ENCODE results near the gene NPAS4. TPM values are rescaled to one million over a fixed set of nuclear protein-coding genes. Genes with fewer than 3 reads are reported as not detected.

The NPAS4 gene
- total and polyA plus RNA-seq, 2 of the 4 experiments (the other 2 are of a cell fraction): under 0.01 to 0.77 TPM

- TF ChIP-seq RFX5 (IDR thresholded peaks at IDR 0.05; ENCODE audit: low read depth, low read length): no peak
- peak; percentile 80; the same call in 1 of the 2 replicates for TF ChIP-seq BHLHE40 (IDR thresholded peaks at IDR 0.05; ENCODE audit: low read depth, low read length)
- peak; percentile 51; the same call in 1 of the 2 replicates for TF ChIP-seq MAFK (IDR thresholded peaks at IDR 0.05; ENCODE audit: low read depth, low read length)
These were observed 12.2 kb upstream of the NPAS4 start (continued) for GRCh38 chr11:66408488-66409214.

GRCh38 chr11:66409226-66409625 lies 11.6 kb upstream of the NPAS4 start:
- H3K9ac ChIP-seq (ENCODE audit: low read depth, low read length): peak overlapping the region; percentile 51
- peak overlapping the region; percentile 98 for H3K4ac ChIP-seq (ENCODE audit: low read depth, low read length)
- peak overlapping the region; percentile 65 for H3K27ac ChIP-seq (ENCODE audit: insufficient read depth, low read length)
- no CpG with 5 or more reads among the region's 15 CpGs for WGBS, 2 experiments (ENCODE audit: extremely low coverage in 2 of 2, insufficient read length in 1 of 2)
- peak overlapping the region; percentile 91 for H2BK15ac ChIP-seq (ENCODE audit: low read depth, low read length)
- peaks cover 11% of the 10 kb centered on the region; the same call in 1 of the 2 replicates for H3K9me1 ChIP-seq (ENCODE audit: insufficient read depth, low read length)
- peak overlapping the region; percentile 95 for H2BK120ac ChIP-seq (ENCODE audit: low read depth, low read length)
- in situ Hi-C loops (cut with MboI; ENCODE audit: low sequenced_read_pairs): loop anchor here (10.0 kb wide), 1 partner anchor 276 kb away; no protein-coding TSS in a partner anchor
- ChIA-PET POLR2A (ENCODE audit: unreplicated experiment) (no interaction called here), CTCF (interaction anchor here (0.6 to 1.8 kb wide), 7 partner anchors 9 to 30 kb away, joined by 3 to 8 read pairs (median 7); partner anchors contain the start of genes MRPL11 and NPAS4)
- H3K36me3 ChIP-seq (ENCODE audit: control insufficient read depth, insufficient read depth, low read length): no peaks in the 10 kb centered on the region
- no peaks in the 10 kb centered on the region for H4K20me1 ChIP-seq (ENCODE audit: insufficient read depth, low read length)
- intact Hi-C loops (cut with micrococcal nuclease): loop anchor here (2.0 kb wide), 1 partner anchor 30 kb away; the partner anchor contains the start of gene MRPL11
- H3K4me2 ChIP-seq (ENCODE audit: low read depth, low read length): peak overlapping the region; percentile 29
- H4K5ac ChIP-seq (ENCODE audit: low read depth, low read length): peak overlapping the region; percentile 13; the same call in 1 of the 2 replicates
- DNase-seq (no peak), ATAC-seq (ENCODE audit: low read depth) (no peak; the same call in 1 of the 2 replicates)
- no peaks in the 10 kb centered on the region for H3K9me3 ChIP-seq (ENCODE audit: control insufficient read depth, insufficient read depth, low read length)
- peaks cover 3% of the 10 kb centered on the region for H3K4me1 ChIP-seq (ENCODE audit: control insufficient read depth, insufficient read depth, low read length)
- peak overlapping the region; percentile 91 for H3K14ac ChIP-seq (replicated peaks; ENCODE audit: low read depth, low read length)
- H2AK9ac ChIP-seq (replicated peaks; ENCODE audit: low read depth, low read length, poor library complexity): peak overlapping the region; percentile 87
- peak overlapping the region; percentile 89 for H4K91ac ChIP-seq (ENCODE audit: insufficient read depth, low read depth, low read length)
- H3K27me3 ChIP-seq (ENCODE audit: control insufficient read depth, insufficient read depth, low read length): peaks cover 12% of the 10 kb centered on the region
- peak overlapping the region; percentile 88 for H2AFZ ChIP-seq (replicated peaks; ENCODE audit: low read length, poor library complexity)
- peak overlapping the region; percentile 77 for H2BK20ac ChIP-seq (ENCODE audit: low read depth, low read length)
- H3K18ac ChIP-seq (ENCODE audit: low read depth, low read length): peak overlapping the region; percentile 38; the same call in 1 of the 2 replicates
- peaks cover 7 to 24% of the 10 kb centered on the region in 2 experiments; a peak in 3 of 4 replicates for H3K79me1 ChIP-seq (ENCODE audit: low read depth in 1 of 2, low read length in 2 of 2)
- H3K4me3 ChIP-seq (ENCODE audit: insufficient read depth, low read depth, low read length): no peak overlapping the region
- H2BK5ac ChIP-seq (ENCODE audit: low read depth, low read length, poor library complexity, severe bottlenecking): peak overlapping the region; percentile 4
- BruUV-seq (replicated peaks): no TSS peak
- H3K23ac ChIP-seq (ENCODE audit: low read depth, low read length): peak overlapping the region; percentile 68; the same call in 1 of the 2 replicates
- dilution Hi-C loops (cut with HindIII; ENCODE audit: low sequenced_read_pairs, unreplicated experiment): no loop called here
- H4K8ac ChIP-seq (ENCODE audit: low read depth in 2 of 2, low read length in 2 of 2): peak overlapping the region; percentile 86 to 96
- H3K56ac ChIP-seq (ENCODE audit: extremely low read depth, insufficient read depth, low read length): peak overlapping the region; percentile 57
- H2AK5ac ChIP-seq (ENCODE audit: low read depth, low read length): peak overlapping the region; percentile 76
- no peak for TF ChIP-seq USF2 (IDR thresholded peaks at IDR 0.05; ENCODE audit: low read depth, low read length)
- no peak for TF ChIP-seq RFX5 (IDR thresholded peaks at IDR 0.05; ENCODE audit: low read depth, low read length)
- no peak for TF ChIP-seq CEBPB (IDR thresholded peaks at IDR 0.05; ENCODE audit: low read depth, low read length)
- TF ChIP-seq RCOR1 (IDR thresholded peaks at IDR 0.05; ENCODE audit: insufficient replicate concordance, low read length): no peak
- no peak for TF ChIP-seq BHLHE40 (IDR thresholded peaks at IDR 0.05; ENCODE audit: low read depth, low read length)
- TF ChIP-seq MXI1 (IDR thresholded peaks at IDR 0.05; ENCODE audit: borderline replicate concordance, low read depth, low read length): no peak
- no peak for TF ChIP-seq MAZ (IDR thresholded peaks at IDR 0.05; ENCODE audit: borderline replicate concordance, low read depth, low read length)
- TF ChIP-seq FOS (IDR thresholded peaks at IDR 0.05; ENCODE audit: low read depth, low read length): no peak
- no peak for TF ChIP-seq ELK1 (IDR thresholded peaks at IDR 0.05; ENCODE audit: borderline replicate concordance, low read depth, low read length)
- TF ChIP-seq MAFK (IDR thresholded peaks at IDR 0.05; ENCODE audit: low read depth, low read length): no peak
